ENCODE measurements around the gene PPP6R2.

PPP6R2 gene

DNA sequence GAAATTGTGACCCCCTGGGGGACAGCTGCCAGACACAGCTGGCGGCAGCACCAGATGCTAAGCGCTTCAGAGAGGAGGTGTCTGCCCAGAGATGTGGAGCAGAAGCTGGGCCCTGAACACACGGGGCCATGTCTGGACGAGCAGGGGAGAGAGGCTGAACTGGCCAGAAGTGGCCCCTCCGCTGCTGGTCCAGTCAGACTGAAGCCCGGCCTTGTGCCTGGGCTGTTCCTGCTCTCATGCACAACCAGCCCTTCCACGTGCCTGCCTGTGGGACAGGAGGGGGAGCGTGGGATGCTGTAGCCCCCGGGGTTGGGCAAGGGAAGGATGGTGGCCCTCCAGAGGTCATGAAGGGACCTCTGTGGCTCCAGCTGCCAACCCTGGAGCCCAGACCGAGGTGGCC is 140.0 kb downstream of the PPP6R2 start:
- Histone ChIP-seq H3K27ac (no peak overlapping the region), H3K4me3 (no peak overlapping the region)
- DNase-seq (ENCODE audit: low spot score) = no peak
- TF ChIP-seq, protein P1, sequence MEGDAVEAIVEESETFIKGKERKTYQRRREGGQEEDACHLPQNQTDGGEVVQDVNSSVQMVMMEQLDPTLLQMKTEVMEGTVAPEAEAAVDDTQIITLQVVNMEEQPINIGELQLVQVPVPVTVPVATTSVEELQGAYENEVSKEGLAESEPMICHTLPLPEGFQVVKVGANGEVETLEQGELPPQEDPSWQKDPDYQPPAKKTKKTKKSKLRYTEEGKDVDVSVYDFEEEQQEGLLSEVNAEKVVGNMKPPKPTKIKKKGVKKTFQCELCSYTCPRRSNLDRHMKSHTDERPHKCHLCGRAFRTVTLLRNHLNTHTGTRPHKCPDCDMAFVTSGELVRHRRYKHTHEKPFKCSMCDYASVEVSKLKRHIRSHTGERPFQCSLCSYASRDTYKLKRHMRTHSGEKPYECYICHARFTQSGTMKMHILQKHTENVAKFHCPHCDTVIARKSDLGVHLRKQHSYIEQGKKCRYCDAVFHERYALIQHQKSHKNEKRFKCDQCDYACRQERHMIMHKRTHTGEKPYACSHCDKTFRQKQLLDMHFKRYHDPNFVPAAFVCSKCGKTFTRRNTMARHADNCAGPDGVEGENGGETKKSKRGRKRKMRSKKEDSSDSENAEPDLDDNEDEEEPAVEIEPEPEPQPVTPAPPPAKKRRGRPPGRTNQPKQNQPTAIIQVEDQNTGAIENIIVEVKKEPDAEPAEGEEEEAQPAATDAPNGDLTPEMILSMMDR (IDR thresholded peaks at IDR 0.05) = no peak

DNA sequence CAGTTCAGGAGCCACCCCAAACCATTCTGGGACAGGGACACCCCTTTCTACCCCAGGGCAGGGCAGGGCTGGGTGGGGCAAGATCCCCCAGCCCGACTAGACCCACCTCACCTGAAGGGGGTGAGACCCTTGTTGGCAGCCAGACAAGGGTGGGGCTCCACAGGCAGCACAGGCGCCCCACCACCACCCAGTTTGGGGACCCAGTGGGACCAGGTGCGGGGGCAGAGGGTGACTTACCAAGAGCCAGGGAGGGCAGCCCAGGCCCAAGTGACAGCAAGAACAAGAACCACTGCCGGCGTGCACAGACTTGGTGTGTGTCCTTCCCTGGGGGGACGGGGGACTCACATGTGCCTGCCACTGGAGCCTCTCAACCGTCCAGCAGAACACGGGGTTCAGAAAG is 140.4 kb downstream of the PPP6R2 start:
- no peak for DNase-seq (ENCODE audit: low spot score)
- TF ChIP-seq, protein P1 (IDR thresholded peaks at IDR 0.05) = no peak
- no peak overlapping the region for H3K4me3 ChIP-seq
- no peak overlapping the region for H3K27ac ChIP-seq

DNA sequence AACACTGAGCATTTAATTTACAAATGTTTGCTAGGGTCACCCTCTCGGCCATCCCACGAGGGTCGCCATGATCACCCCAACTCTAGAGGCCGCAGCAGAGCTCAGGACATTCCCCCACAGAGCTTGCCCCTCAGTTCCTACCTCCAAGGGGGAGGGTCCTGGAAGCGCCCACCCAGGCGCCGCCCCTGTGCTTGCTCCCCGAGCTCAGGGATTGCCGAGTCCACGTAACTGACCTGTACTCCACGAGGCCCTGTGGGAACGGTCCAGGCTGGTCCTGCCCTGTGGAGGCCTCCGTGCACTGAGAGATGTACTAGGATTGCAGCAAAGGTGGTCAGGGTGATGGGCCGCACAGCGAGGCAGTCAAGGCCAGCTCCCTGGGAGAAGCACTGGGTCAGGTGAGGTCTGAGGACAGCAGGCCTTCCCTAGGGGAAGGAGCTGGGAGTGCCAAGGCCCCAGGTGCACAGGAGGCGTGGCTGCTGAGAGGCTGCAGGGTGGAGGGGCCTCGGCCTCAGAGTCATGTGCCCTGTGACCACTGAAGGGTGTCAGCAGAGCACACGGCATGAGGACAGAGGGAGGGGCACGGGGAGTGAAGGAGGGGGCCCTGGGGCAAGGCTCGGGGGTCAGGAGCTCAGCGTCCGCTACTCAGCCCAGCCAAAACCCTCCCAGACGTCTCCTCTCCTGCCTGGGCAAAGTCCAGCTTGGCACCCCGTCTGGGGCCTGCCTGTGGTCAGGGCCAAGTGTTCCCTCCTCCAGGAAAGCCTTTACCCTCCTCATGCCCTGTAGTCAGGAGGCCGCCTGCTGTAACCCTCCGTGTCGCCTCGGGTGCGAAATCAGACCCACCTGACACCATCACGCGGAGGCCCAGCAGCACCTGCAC is 141.1 kb downstream of the PPP6R2 start:
- TF ChIP-seq, protein P1 (IDR thresholded peaks at IDR 0.05) = no peak
- H3K27ac ChIP-seq = no peak overlapping the region
- DNase-seq (ENCODE audit: low spot score) = no peak
- H3K4me3 ChIP-seq = no peak overlapping the region

DNA sequence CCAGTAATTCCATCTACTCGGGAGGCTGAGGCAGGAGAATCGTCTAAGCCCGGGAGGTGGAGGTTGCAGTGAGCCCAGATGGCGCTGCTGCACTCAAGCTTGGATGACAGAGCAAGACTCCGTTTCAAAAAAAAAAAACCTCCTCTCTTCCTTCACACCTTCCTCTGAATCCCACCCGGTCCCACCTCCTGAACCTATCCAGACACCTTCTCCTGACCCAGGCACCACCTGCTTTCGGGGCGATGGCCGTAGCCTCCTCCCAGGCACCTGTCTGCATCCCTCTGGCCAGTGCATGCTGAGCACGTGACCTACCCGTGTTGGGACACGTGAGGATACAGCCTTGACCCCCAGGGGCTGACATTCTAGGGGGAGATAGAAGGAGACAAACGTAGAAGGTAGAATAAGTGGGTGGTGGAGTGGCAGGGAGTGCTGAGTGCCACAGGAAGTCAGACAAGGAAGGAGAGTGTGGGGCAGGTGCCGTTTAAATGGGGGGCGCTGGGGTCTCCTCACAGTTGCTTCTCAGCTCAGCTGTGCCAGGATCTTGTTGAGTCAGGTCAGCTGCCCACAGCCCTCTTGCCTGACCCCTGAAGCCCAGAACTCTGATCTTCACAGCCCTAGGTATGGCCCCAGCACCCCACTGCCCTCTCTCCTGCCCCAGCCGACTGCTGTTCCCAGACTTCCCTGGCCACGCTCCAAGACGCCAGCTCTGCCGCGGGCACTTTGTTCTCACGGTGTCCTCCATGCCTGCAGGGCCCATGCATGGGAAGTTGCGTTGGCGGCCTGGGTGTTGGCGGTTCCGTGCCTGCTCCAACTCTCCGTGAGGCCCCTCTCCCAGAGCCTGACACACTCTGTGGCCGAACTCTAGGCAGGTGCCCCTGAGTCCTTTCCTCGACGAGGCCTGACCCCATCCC is 142.3 kb downstream of the PPP6R2 start:
- Histone ChIP-seq H3K27ac (no peak overlapping the region), H3K4me3 (no peak overlapping the region)
- TF ChIP-seq, protein P1 (IDR thresholded peaks at IDR 0.05) = no peak
- DNase-seq (ENCODE audit: low spot score) = no peak

DNA sequence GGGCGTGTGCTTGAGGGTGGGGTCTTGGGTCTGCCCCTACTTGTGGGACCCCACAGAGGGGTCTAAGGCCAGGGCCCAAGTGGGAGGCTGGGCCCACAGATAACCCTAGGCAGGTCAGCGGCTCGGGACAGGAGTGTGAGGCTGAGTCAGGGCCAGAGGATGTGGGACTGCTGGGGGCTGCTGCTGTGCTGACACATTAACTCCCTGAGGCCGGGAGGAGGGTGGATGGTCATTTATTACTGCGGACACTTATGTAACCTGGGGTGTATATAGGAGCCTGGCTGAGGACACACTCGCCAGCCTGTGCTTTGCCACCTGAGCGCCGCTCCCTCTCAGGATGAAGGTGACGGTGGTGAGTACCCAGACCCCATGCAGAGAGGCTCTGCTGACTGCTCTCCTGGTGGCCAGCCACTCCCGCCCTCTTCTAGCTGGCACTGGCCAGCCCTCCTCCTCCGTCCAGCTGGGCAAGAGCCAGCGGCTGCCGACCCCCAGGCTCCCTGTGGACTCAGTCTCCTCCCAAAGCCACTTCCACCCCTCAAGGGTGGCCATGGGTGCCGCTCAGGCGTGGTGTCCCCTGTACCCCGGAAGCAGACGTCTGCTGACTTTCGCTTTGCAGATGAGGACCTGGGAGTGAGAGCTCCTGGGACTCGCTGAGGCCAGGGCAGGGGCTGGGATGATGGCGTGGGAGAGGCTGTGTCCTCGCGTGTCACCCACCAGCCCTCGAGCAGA is 143.6 kb downstream of the PPP6R2 start, which contains the start of gene MIOX:
Gene MIOX (plus strand): TSS at position 299 of the 729 bp plus-strand sequence. CDS start 39 bp downstream, at position 338.
- Histone ChIP-seq H3K27ac (no peak within 1 kb of the TSS), H3K4me3 (no peak within 1 kb of the TSS)
- no peak for DNase-seq (ENCODE audit: low spot score)
- TF ChIP-seq, protein P1 (IDR thresholded peaks at IDR 0.05) = no peak

DNA sequence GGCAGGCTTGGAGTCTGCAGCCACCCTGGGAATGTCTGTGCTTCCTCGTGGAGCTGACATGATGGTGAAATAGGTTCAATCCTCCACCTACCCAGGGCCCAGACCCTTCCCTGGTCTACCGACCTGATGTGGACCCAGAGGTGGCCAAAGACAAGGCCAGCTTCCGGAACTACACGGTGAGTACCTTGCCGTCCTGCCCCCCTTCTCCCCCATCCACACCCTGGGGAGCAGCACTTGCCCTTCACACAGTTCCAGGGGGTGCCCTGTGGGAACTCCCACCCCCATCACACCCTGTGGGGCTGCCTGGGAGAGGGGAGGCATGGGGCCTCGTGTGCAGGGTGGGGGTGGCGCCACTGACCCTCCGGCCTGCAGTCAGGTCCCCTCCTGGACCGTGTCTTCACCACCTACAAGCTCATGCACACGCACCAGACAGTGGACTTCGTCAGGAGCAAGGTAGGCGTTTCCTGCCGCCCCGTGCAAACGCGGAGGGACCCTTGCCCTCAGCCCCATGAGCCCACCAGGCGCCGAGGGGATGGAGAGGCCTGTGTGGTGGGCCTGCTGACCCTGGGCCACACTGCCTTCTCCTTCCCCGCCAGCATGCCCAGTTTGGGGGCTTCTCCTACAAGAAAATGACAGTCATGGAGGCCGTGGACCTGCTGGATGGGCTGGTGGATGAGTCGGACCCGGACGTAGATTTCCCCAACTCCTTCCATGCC is 144.3 kb downstream of the PPP6R2 start:
- TF ChIP-seq, protein P1 (IDR thresholded peaks at IDR 0.05) = no peak
- no peak overlapping the region for H3K4me3 ChIP-seq
- no peak for DNase-seq (ENCODE audit: low spot score)
- no peak overlapping the region for H3K27ac ChIP-seq

All from coronary artery (tissue), 2 donors.